Glutamatergic neuron (in vitro differentiated cells): ENCODE results near the gene TTC24. TPM values are rescaled to one million over a fixed set of nuclear protein-coding genes. Genes with fewer than 3 reads are reported as not detected.
A peak's percentile ranks its signal among the peaks of the same experiment; 100 is the strongest.

ENCODE experiments used
- DNase-seq: peaks from one replicate; pipeline ENCODE4 v3.0.0; 2022
- H3K27ac Mint-ChIP-seq: one replicate; pipeline ENCODE4 v1.8.0; 2020; ENCODE audit warnings: mild to moderate bottlenecking, mixed read lengths, inconsistent platforms; ENCODE audit not compliant: unreplicated experiment
- H3K27me3 Mint-ChIP-seq: one replicate; pipeline ENCODE4 v1.8.0; 2020; ENCODE audit warnings: mild to moderate bottlenecking, moderate library complexity, mixed read lengths, inconsistent platforms; ENCODE audit not compliant: unreplicated experiment
- H3K36me3 Mint-ChIP-seq: one replicate; pipeline ENCODE4 v1.8.0; 2020; ENCODE audit warnings: mild to moderate bottlenecking, mixed read lengths, inconsistent platforms; ENCODE audit not compliant: unreplicated experiment
- H3K4me1 Mint-ChIP-seq: one replicate; pipeline ENCODE4 v1.8.0; 2020; ENCODE audit warnings: mild to moderate bottlenecking, low read depth, mixed read lengths, inconsistent platforms; ENCODE audit not compliant: unreplicated experiment
- H3K4me3 Mint-ChIP-seq: one replicate; pipeline ENCODE4 v1.8.0; 2020; ENCODE audit warnings: mild to moderate bottlenecking, mixed read lengths, inconsistent platforms; ENCODE audit not compliant: unreplicated experiment
- H3K9me3 Mint-ChIP-seq: one replicate; pipeline ENCODE4 v1.8.0; 2020; ENCODE audit warnings: mild to moderate bottlenecking, moderate library complexity, mixed read lengths, inconsistent platforms; ENCODE audit not compliant: unreplicated experiment
- CTCF ChIP-seq: fragments of 200-600 bp; sonication (generic); IDR thresholded peaks from one replicate; pipeline ENCODE4 v1.5.0; 2021; ENCODE audit not compliant: partially characterized antibody, unreplicated experiment
- total RNA-seq: library from RNA; stranded (reverse); fragmentation: NEBNext Ultra II Directional; extraction: Animal tissue kit (Norgen Biotek cat#: 25700); gene quantifications from one replicate; pipeline ENCODE4 v1.2.1, GENCODE V29; 2021; ENCODE audit not compliant: unreplicated experiment

Gene TTC24
- total RNA-seq, 1 donor from 2014 or later = not detected

- peak; percentile 76 for DNase-seq
- Mint-ChIP-seq H3K36me3 (no peaks in the 10 kb centered on the region), H3K27ac (no peak overlapping the region), H3K9me3 (peaks cover 7% of the 10 kb centered on the region), H3K4me1 (peaks cover 5% of the 10 kb centered on the region), H3K4me3 (peak overlapping the region; percentile 55), H3K27me3 (peaks cover 28% of the 10 kb centered on the region)
- peak; percentile 34 for TF ChIP-seq CTCF
Measured at GRCh38 chr1:156623946-156624813, 44.7 kb downstream of the TTC24 start.

- no peak for DNase-seq
- Mint-ChIP-seq H3K4me1 (peaks cover 3% of the 10 kb centered on the region), H3K9me3 (peaks cover 7% of the 10 kb centered on the region), H3K36me3 (no peaks in the 10 kb centered on the region), H3K27me3 (peaks cover 25% of the 10 kb centered on the region), H3K27ac (no peak overlapping the region), H3K4me3 (peak overlapping the region; percentile 25)
- TF ChIP-seq CTCF = no peak
Measured at GRCh38 chr1:156624814-156625435, 45.4 kb downstream of the TTC24 start.

GRCh38 chr1:156625436-156626078 is 46.0 kb downstream of the TTC24 start:
- H3K27me3 Mint-ChIP-seq = peaks cover 22% of the 10 kb centered on the region
- H3K4me1 Mint-ChIP-seq = peaks cover 3% of the 10 kb centered on the region
- H3K4me3 Mint-ChIP-seq = peak overlapping the region; percentile 84
- DNase-seq = peak; percentile 77
- H3K9me3 Mint-ChIP-seq = peaks cover 7% of the 10 kb centered on the region
- no peaks in the 10 kb centered on the region for H3K36me3 Mint-ChIP-seq
- H3K27ac Mint-ChIP-seq = no peak overlapping the region
- peak; percentile 91 for TF ChIP-seq CTCF

GRCh38 chr1:156626079-156626438 is 46.5 kb downstream of the TTC24 start:
- TF ChIP-seq CTCF = peak; percentile 42
- H3K27me3 Mint-ChIP-seq = peaks cover 21% of the 10 kb centered on the region
- peaks cover 7% of the 10 kb centered on the region for H3K9me3 Mint-ChIP-seq
- no peaks in the 10 kb centered on the region for H3K36me3 Mint-ChIP-seq
- peaks cover 3% of the 10 kb centered on the region for H3K4me1 Mint-ChIP-seq
- no peak overlapping the region for H3K27ac Mint-ChIP-seq
- H3K4me3 Mint-ChIP-seq = peak overlapping the region; percentile 7
- DNase-seq = no peak
